Ectodermal cell (in vitro differentiated cells): ENCODE data around the gene CDK16.
A peak's percentile ranks its signal among the peaks of the same experiment; 100 is the strongest.

Experiments
- H3K27ac ChIP-seq: 2 replicates; pipeline ENCODE4 v1.7.0; 2013; ENCODE audit warnings: mild to moderate bottlenecking, low read depth, low read length; ENCODE audit not compliant: insufficient read depth, poor library complexity, severe bottlenecking
- H3K27me3 ChIP-seq: 2 replicates; pipeline ENCODE4 v1.7.0; 2013; ENCODE audit warnings: mild to moderate bottlenecking, low read length; ENCODE audit not compliant: insufficient read depth, control insufficient read depth, poor library complexity, severe bottlenecking
- H3K36me3 ChIP-seq: one replicate; pipeline ENCODE4 v1.7.0; 2013; ENCODE audit warnings: low read length; ENCODE audit not compliant: control insufficient read depth, insufficient read depth
- H3K4me1 ChIP-seq: one replicate; pipeline ENCODE4 v1.7.0; 2013; ENCODE audit warnings: low read length; ENCODE audit not compliant: control insufficient read depth, insufficient read depth
- H3K4me3 ChIP-seq: 2 replicates; pipeline ENCODE4 v1.7.0; 2013; ENCODE audit warnings: low read depth, low read length, control low read depth; ENCODE audit not compliant: insufficient read depth
- H3K9me3 ChIP-seq: 2 replicates; pipeline ENCODE4 v1.7.0; 2013; ENCODE audit warnings: mild to moderate bottlenecking, low read length, moderate library complexity; ENCODE audit not compliant: control insufficient read depth
- WGBS, 2 experiments: methylation state at CpG; one replicate each; pipeline ENCODE4 v1.1.7; 2013; ENCODE audit warnings: missing lambda C conversion rate in 2 of 2; 5-methylcytosine and 5-hydroxymethylcytosine counted together

Gene CDK16

DNA sequence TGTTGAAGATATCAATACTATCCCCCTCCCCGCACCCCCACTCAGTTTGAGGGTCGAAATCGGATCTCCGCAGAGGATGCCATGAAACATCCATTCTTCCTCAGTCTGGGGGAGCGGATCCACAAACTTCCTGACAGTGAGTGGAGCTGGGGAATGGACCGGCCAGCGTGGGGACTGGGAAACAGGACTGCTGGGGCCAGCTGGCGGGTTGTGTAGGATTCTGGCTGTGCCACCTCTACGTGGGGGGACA lies 8.8 kb downstream of the CDK16 start:
- Histone ChIP-seq H3K27me3 (no peaks in the 10 kb centered on the region), H3K9me3 (no peaks in the 10 kb centered on the region), H3K27ac (no peak overlapping the region), H3K4me1 (peaks cover under 1% of the 10 kb centered on the region), H3K36me3 (peaks cover 30% of the 10 kb centered on the region), H3K4me3 (no peak overlapping the region)
- WGBS, 2 experiments = 95 to 97% methylated on average over 8 of the region's 9 CpGs

DNA sequence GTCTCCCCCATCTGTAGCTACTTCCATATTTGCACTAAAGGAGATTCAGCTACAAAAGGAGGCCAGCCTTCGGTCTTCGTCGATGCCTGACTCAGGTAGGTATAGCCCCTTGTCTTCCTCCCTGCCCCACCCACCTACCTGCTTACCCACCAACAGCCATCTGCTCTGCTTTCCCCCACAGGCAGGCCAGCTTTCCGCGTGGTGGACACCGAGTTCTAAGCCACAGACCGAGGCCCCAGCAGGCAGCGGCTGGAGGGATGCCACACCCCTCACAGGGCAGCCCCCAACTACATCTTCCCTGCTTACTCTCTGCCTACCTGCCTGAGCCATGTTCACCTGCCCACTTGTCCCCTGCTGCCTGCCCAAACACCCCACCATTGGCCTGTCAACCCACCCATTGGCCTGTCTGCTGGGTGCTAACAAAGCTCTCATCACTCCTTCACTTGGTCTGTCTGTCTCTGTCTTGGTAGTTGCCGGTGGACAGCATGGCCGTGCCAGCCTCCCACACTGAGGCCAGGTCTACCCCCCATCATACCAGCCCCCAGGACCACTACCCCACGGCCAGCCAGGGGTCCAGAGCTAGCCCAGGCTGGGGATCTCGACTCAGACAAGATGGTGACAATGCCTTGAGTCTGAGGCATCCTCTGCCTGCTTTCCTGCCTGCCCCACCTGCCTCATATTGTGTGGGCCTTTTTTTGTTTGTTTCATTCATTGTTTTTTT lies 10.2 kb downstream of the CDK16 start:
- Histone ChIP-seq H3K27ac (no peak overlapping the region), H3K4me3 (no peak overlapping the region), H3K36me3 (peaks cover 22% of the 10 kb centered on the region), H3K27me3 (no peaks in the 10 kb centered on the region), H3K9me3 (no peaks in the 10 kb centered on the region), H3K4me1 (peaks cover 5% of the 10 kb centered on the region)
- WGBS, 2 experiments = 91 to 92% methylated on average over 12 of the region's 12 CpGs

DNA sequence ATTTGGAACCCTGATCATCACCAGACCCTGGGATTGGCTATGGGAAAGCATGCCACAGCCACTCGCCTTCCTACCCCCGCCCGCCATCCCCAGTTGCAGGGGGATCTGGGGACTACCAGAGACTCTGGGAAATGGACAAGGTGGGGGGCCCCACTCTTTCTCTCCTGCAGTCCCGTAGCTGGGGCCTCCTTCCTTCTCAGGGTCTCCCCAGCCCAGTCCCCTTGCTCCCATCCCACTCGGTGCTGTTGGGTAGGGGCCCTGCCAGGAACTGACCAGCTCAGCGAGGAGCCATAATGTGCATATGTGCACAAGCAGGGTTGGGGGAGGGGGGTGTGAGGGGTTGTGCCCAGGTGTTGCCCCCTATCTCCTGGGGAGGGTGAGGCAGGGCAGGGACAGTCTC lies 10.9 kb downstream of the CDK16 start:
- Histone ChIP-seq H3K9me3 (no peaks in the 10 kb centered on the region), H3K27ac (no peak overlapping the region), H3K4me1 (peaks cover 5% of the 10 kb centered on the region), H3K36me3 (peaks cover 17% of the 10 kb centered on the region), H3K4me3 (no peak overlapping the region), H3K27me3 (no peaks in the 10 kb centered on the region)
- 95 to 97% methylated on average over 5 to 6 of the region's 6 CpGs for WGBS, 2 experiments

DNA sequence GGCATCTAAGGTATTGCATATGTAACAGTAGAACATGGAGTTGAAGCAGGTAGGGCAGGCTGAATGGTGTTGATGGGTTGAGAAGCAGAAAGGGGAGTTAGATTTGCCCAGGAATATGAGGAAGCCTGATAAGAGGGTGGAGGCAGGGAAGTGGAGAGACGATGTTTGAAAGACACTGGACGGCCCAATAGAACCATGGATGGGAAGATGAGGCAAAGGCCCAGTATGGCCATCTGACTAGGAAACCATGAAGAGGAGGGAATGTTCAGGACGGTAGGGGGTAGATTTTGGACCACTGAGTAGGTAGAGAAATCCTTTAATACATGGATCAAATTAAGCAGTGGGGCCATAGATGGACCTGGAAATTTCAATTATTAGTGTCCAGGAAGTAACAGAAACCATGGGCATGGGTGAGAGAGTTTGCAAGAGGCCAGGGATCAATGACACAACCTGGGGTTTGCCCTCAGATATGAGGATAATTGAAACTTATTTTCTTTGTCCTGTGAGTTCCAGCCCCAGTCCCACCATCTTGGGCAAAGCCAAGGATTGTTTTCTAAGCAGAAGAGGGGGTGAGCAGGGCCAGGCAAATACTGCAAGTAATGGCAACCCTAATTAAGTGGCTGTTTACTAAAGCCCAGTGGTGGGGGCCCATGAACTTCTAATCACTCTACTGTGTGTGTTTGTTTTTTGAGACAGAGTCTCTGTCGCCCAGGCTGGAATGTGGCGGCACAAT lies 11.8 kb downstream of the CDK16 start:
- Histone ChIP-seq H3K4me1 (peaks cover 5% of the 10 kb centered on the region), H3K9me3 (no peaks in the 10 kb centered on the region), H3K4me3 (no peak overlapping the region), H3K27me3 (no peaks in the 10 kb centered on the region), H3K27ac (no peak overlapping the region), H3K36me3 (peaks cover 17% of the 10 kb centered on the region)
- WGBS, 2 experiments = 85 to 96% methylated on average over 5 of the region's 5 CpGs

GRCh38 chrX:47231167-47231566 lies 12.7 kb downstream of the CDK16 start:
- Histone ChIP-seq H3K36me3 (peaks cover 9% of the 10 kb centered on the region), H3K4me3 (no peak overlapping the region), H3K9me3 (no peaks in the 10 kb centered on the region), H3K27ac (no peak overlapping the region), H3K4me1 (peaks cover 5% of the 10 kb centered on the region), H3K27me3 (no peaks in the 10 kb centered on the region)
- 86 to 95% methylated on average over 2 of the region's 2 CpGs for WGBS, 2 experiments

- whole genome bisulfite sequencing, 2 experiments = 76 to 81% methylated on average over 6 to 8 of the region's 8 CpGs
- H3K4me1 ChIP-seq = peaks cover 5% of the 10 kb centered on the region
- H3K4me3 ChIP-seq = peak overlapping the region; percentile 66
- no peaks in the 10 kb centered on the region for H3K27me3 ChIP-seq
- peak overlapping the region; percentile 97 for H3K27ac ChIP-seq
- peaks cover 8% of the 10 kb centered on the region for H3K36me3 ChIP-seq
- H3K9me3 ChIP-seq = no peaks in the 10 kb centered on the region
These were observed 13.8 kb downstream of the CDK16 start for GRCh38 chrX:47232197-47232802.

DNA sequence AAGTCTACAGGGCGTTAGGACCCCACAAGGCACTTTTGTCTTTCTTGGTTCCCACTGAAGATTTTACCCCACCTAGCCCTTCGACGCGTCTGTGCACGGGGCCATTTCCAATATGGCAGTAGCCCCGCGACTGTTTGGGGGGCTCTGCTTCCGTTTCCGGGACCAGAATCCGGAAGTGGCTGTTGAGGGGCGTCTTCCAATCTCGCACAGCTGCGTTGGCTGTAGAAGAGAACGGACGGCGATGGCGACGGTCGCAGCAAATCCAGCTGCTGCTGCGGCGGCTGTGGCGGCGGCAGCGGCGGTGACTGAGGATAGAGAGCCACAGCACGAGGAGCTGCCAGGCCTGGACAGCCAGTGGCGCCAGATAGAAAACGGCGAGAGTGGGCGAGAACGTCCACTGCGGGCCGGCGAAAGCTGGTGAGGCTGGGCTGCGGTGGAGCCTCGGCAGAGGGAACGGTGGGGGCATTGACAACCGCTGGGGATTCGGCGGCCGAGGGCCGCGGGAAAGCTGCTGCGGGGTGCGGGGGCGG lies 14.4 kb downstream of the CDK16 start, which contains the start of gene USP11:
Gene USP11 (plus strand): TSS at position 207 of the 530 bp plus-strand sequence. CDS start 35 bp downstream, at position 242.
- Histone ChIP-seq H3K9me3 (no peaks in the 10 kb centered on the region), H3K27me3 (no peaks in the 10 kb centered on the region), H3K27ac (peak within 1 kb of the TSS; percentile 97), H3K4me3 (peak within 1 kb of the TSS; percentile 66), H3K36me3 (peaks cover 8% of the 10 kb centered on the region), H3K4me1 (peaks cover 5% of the 10 kb centered on the region)
- 1% methylated on average over 46 of the region's 46 CpGs for WGBS, 2 experiments

GRCh38 chrX:47233333-47234113 lies 15.0 kb downstream of the CDK16 start:
- Histone ChIP-seq H3K36me3 (peaks cover 3% of the 10 kb centered on the region), H3K27me3 (no peaks in the 10 kb centered on the region), H3K9me3 (no peaks in the 10 kb centered on the region), H3K4me3 (peak overlapping the region; percentile 66), H3K27ac (peak overlapping the region; percentile 97), H3K4me1 (peaks cover 5% of the 10 kb centered on the region)
- WGBS, 2 experiments = 0% methylated on average over 45 to 46 of the region's 51 CpGs

DNA sequence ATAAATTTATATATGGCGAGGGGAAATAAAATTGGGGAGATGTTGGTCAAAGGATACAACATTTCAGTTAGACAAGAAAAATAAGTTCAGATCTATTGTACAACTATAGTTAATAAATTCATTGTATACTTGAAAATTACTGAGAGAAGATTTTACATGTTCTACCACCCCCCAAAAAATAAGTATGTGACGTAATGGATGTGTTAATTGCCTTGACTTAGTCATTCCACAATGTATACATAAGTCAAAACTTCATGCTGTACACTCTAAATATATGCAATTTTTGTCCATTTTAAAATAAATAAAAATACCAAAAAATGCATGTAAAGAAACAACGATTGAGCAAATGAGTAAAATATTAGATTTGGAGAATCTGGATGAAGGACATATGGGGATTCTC lies 16.1 kb downstream of the CDK16 start:
- Histone ChIP-seq H3K9me3 (no peaks in the 10 kb centered on the region), H3K27ac (no peak overlapping the region), H3K36me3 (no peaks in the 10 kb centered on the region), H3K4me1 (peaks cover 5% of the 10 kb centered on the region), H3K4me3 (peak overlapping the region; percentile 66), H3K27me3 (no peaks in the 10 kb centered on the region)
- no CpG with 5 or more reads among the region's 3 CpGs for WGBS, 2 experiments
